ENCODE data around the gene POLR2M.
A peak's percentile ranks its signal among the peaks of the same experiment; 100 is the strongest.

The POLR2M gene

GRCh38 chr15:57706405-57707209 is at the start of gene POLR2M:
Gene POLR2M, plus strand, starts transcription at chr15:57706714. Its CDS starts 129 bp downstream, at chr15:57706843.
- DNase-seq: peak; percentile 97

GRCh38 chr15:57657619-57658018 is 48.9 kb upstream of the POLR2M start:
- no peak for DNase-seq

GRCh38 chr15:57662091-57662744 is 44.3 kb upstream of the POLR2M start:
- DNase-seq: no peak

GRCh38 chr15:57662802-57663201 is 43.7 kb upstream of the POLR2M start:
- no peak for DNase-seq

- no peak for DNase-seq
These were observed 43.3 kb upstream of the POLR2M start for GRCh38 chr15:57663262-57663661.

- DNase-seq: no peak
These were observed 41.3 kb upstream of the POLR2M start for GRCh38 chr15:57665194-57665593.

GRCh38 chr15:57665939-57666338 is 40.6 kb upstream of the POLR2M start:
- DNase-seq: no peak

GRCh38 chr15:57667171-57667849 is 39.2 kb upstream of the POLR2M start:
- DNase-seq: peak; percentile 6 to 46

- no peak for DNase-seq
These were observed 38.5 kb upstream of the POLR2M start for GRCh38 chr15:57668016-57668415.

- DNase-seq: no peak
These were observed 34.9 kb upstream of the POLR2M start for GRCh38 chr15:57671636-57672035.

GRCh38 chr15:57675481-57676181 is 30.9 kb upstream of the POLR2M start:
- DNase-seq: no peak

- no peak for DNase-seq
These were observed 29.9 kb upstream of the POLR2M start for GRCh38 chr15:57676585-57676984.

- DNase-seq: no peak
These were observed 29.3 kb upstream of the POLR2M start for GRCh38 chr15:57677204-57677603.

GRCh38 chr15:57680021-57680420 is 26.5 kb upstream of the POLR2M start:
- no peak for DNase-seq

GRCh38 chr15:57681011-57681410 is 25.5 kb upstream of the POLR2M start:
- DNase-seq: no peak

- no peak for DNase-seq
These were observed 23.0 kb upstream of the POLR2M start for GRCh38 chr15:57683481-57683880.

- no peak for DNase-seq
These were observed 21.9 kb upstream of the POLR2M start for GRCh38 chr15:57684491-57685151.

GRCh38 chr15:57685306-57686095 is 21.0 kb upstream of the POLR2M start:
- DNase-seq: no peak

- DNase-seq: no peak
These were observed 19.9 kb upstream of the POLR2M start for GRCh38 chr15:57686657-57687056.

- no peak for DNase-seq
These were observed 16.1 kb upstream of the POLR2M start for GRCh38 chr15:57690341-57690966.

- no peak for DNase-seq
These were observed 15.4 kb upstream of the POLR2M start for GRCh38 chr15:57691082-57691481.
